ENCODE measurements around the gene NTN4.

The NTN4 gene

GRCh38 chr12:95790033-95790916, at the start of gene NTN4:
TSS of gene NTN4 (minus strand) at chr12:95790764. CDS start at chr12:95790309, 455 bp downstream.
- Histone ChIP-seq H3K9me3 (ENCODE audit: control insufficient read depth, low read depth, low read length) (no peaks in the 10 kb centered on the region), H3K27ac (ENCODE audit: low read length) (no peak within 1 kb of the TSS), H3K36me3 (ENCODE audit: control insufficient read depth, low read depth, low read length) (no peaks in the 10 kb centered on the region), H3K27me3 (ENCODE audit: control insufficient read depth, insufficient read depth, low read length) (peaks cover 74% of the 10 kb centered on the region), H3K4me1 (ENCODE audit: control insufficient read depth, low read depth, low read length) (peaks cover 6% of the 10 kb centered on the region), H3K9ac (ENCODE audit: low read length) (peak within 1 kb of the TSS; percentile 49), H3K4me3 (ENCODE audit: low read length) (peak within 1 kb of the TSS; percentile 84)

- Histone ChIP-seq H3K9me3 (ENCODE audit: control insufficient read depth, low read depth, low read length) (no peaks in the 10 kb centered on the region), H3K4me1 (ENCODE audit: control insufficient read depth, low read depth, low read length) (no peaks in the 10 kb centered on the region), H3K9ac (ENCODE audit: low read length) (no peak overlapping the region), H3K27me3 (ENCODE audit: control insufficient read depth, insufficient read depth, low read length) (no peaks in the 10 kb centered on the region), H3K4me3 (ENCODE audit: low read length) (no peak overlapping the region), H3K36me3 (ENCODE audit: control insufficient read depth, low read depth, low read length) (no peaks in the 10 kb centered on the region), H3K27ac (ENCODE audit: low read length) (no peak overlapping the region)
Observed at GRCh38 chr12:95838125-95838524, 47.6 kb upstream of the NTN4 start.

GRCh38 chr12:95837240-95838038, 46.9 kb upstream of the NTN4 start:
- H3K9ac ChIP-seq (ENCODE audit: low read length), result no peak overlapping the region
- no peak overlapping the region for H3K27ac ChIP-seq (ENCODE audit: low read length)
- H3K9me3 ChIP-seq (ENCODE audit: control insufficient read depth, low read depth, low read length), result no peaks in the 10 kb centered on the region
- no peaks in the 10 kb centered on the region for H3K27me3 ChIP-seq (ENCODE audit: control insufficient read depth, insufficient read depth, low read length)
- no peak overlapping the region for H3K4me3 ChIP-seq (ENCODE audit: low read length)
- no peaks in the 10 kb centered on the region for H3K4me1 ChIP-seq (ENCODE audit: control insufficient read depth, low read depth, low read length)
- H3K36me3 ChIP-seq (ENCODE audit: control insufficient read depth, low read depth, low read length), result no peaks in the 10 kb centered on the region

- no peaks in the 10 kb centered on the region for H3K4me1 ChIP-seq (ENCODE audit: control insufficient read depth, low read depth, low read length)
- H3K27me3 ChIP-seq (ENCODE audit: control insufficient read depth, insufficient read depth, low read length), result no peaks in the 10 kb centered on the region
- H3K9ac ChIP-seq (ENCODE audit: low read length), result no peak overlapping the region
- no peak overlapping the region for H3K4me3 ChIP-seq (ENCODE audit: low read length)
- no peaks in the 10 kb centered on the region for H3K36me3 ChIP-seq (ENCODE audit: control insufficient read depth, low read depth, low read length)
- H3K9me3 ChIP-seq (ENCODE audit: control insufficient read depth, low read depth, low read length), result no peaks in the 10 kb centered on the region
- H3K27ac ChIP-seq (ENCODE audit: low read length), result no peak overlapping the region
Observed at GRCh38 chr12:95836630-95837239, 46.2 kb upstream of the NTN4 start.

GRCh38 chr12:95836185-95836609, 45.6 kb upstream of the NTN4 start:
- H3K27me3 ChIP-seq (ENCODE audit: control insufficient read depth, insufficient read depth, low read length), result no peaks in the 10 kb centered on the region
- no peak overlapping the region for H3K27ac ChIP-seq (ENCODE audit: low read length)
- no peak overlapping the region for H3K4me3 ChIP-seq (ENCODE audit: low read length)
- H3K9me3 ChIP-seq (ENCODE audit: control insufficient read depth, low read depth, low read length), result no peaks in the 10 kb centered on the region
- H3K4me1 ChIP-seq (ENCODE audit: control insufficient read depth, low read depth, low read length), result no peaks in the 10 kb centered on the region
- no peaks in the 10 kb centered on the region for H3K36me3 ChIP-seq (ENCODE audit: control insufficient read depth, low read depth, low read length)
- H3K9ac ChIP-seq (ENCODE audit: low read length), result no peak overlapping the region

- no peaks in the 10 kb centered on the region for H3K27me3 ChIP-seq (ENCODE audit: control insufficient read depth, insufficient read depth, low read length)
- H3K9me3 ChIP-seq (ENCODE audit: control insufficient read depth, low read depth, low read length), result no peaks in the 10 kb centered on the region
Observed at GRCh38 chr12:95834572-95834971, 44.0 kb upstream of the NTN4 start.

GRCh38 chr12:95830335-95831089, 39.9 kb upstream of the NTN4 start:
- Histone ChIP-seq H3K9me3 (ENCODE audit: control insufficient read depth, low read depth, low read length) (no peaks in the 10 kb centered on the region), H3K4me3 (ENCODE audit: low read length) (no peak overlapping the region), H3K36me3 (ENCODE audit: control insufficient read depth, low read depth, low read length) (no peaks in the 10 kb centered on the region), H3K27me3 (ENCODE audit: control insufficient read depth, insufficient read depth, low read length) (no peaks in the 10 kb centered on the region), H3K4me1 (ENCODE audit: control insufficient read depth, low read depth, low read length) (peaks cover 12% of the 10 kb centered on the region), H3K27ac (ENCODE audit: low read length) (no peak overlapping the region), H3K9ac (ENCODE audit: low read length) (no peak overlapping the region)

More at GRCh38 chr12:95834572-95834971, 44.0 kb upstream of the NTN4 start:
- H3K9ac ChIP-seq (ENCODE audit: low read length), result no peak overlapping the region
- H3K36me3 ChIP-seq (ENCODE audit: control insufficient read depth, low read depth, low read length), result no peaks in the 10 kb centered on the region
- H3K4me3 ChIP-seq (ENCODE audit: low read length), result no peak overlapping the region
- no peaks in the 10 kb centered on the region for H3K4me1 ChIP-seq (ENCODE audit: control insufficient read depth, low read depth, low read length)
- no peak overlapping the region for H3K27ac ChIP-seq (ENCODE audit: low read length)

- Histone ChIP-seq H3K9ac (ENCODE audit: low read length) (no peak overlapping the region), H3K4me1 (ENCODE audit: control insufficient read depth, low read depth, low read length) (peaks cover 12% of the 10 kb centered on the region), H3K36me3 (ENCODE audit: control insufficient read depth, low read depth, low read length) (no peaks in the 10 kb centered on the region), H3K27me3 (ENCODE audit: control insufficient read depth, insufficient read depth, low read length) (no peaks in the 10 kb centered on the region), H3K9me3 (ENCODE audit: control insufficient read depth, low read depth, low read length) (no peaks in the 10 kb centered on the region), H3K27ac (ENCODE audit: low read length) (no peak overlapping the region), H3K4me3 (ENCODE audit: low read length) (no peak overlapping the region)
Observed at GRCh38 chr12:95829395-95829794, 38.8 kb upstream of the NTN4 start.

- Histone ChIP-seq H3K9me3 (ENCODE audit: control insufficient read depth, low read depth, low read length) (no peaks in the 10 kb centered on the region), H3K4me3 (ENCODE audit: low read length) (no peak overlapping the region)
Observed at GRCh38 chr12:95820096-95820703, 29.6 kb upstream of the NTN4 start.

GRCh38 chr12:95815632-95816212, 25.2 kb upstream of the NTN4 start:
- H3K27ac ChIP-seq (ENCODE audit: low read length), result no peak overlapping the region
- H3K27me3 ChIP-seq (ENCODE audit: control insufficient read depth, insufficient read depth, low read length), result no peaks in the 10 kb centered on the region
- no peak overlapping the region for H3K4me3 ChIP-seq (ENCODE audit: low read length)
- H3K9me3 ChIP-seq (ENCODE audit: control insufficient read depth, low read depth, low read length), result no peaks in the 10 kb centered on the region
- no peaks in the 10 kb centered on the region for H3K4me1 ChIP-seq (ENCODE audit: control insufficient read depth, low read depth, low read length)
- H3K36me3 ChIP-seq (ENCODE audit: control insufficient read depth, low read depth, low read length), result no peaks in the 10 kb centered on the region
- no peak overlapping the region for H3K9ac ChIP-seq (ENCODE audit: low read length)

More at GRCh38 chr12:95820096-95820703, 29.6 kb upstream of the NTN4 start:
- Histone ChIP-seq H3K27ac (ENCODE audit: low read length) (no peak overlapping the region), H3K27me3 (ENCODE audit: control insufficient read depth, insufficient read depth, low read length) (no peaks in the 10 kb centered on the region), H3K9ac (ENCODE audit: low read length) (no peak overlapping the region), H3K36me3 (ENCODE audit: control insufficient read depth, low read depth, low read length) (no peaks in the 10 kb centered on the region), H3K4me1 (ENCODE audit: control insufficient read depth, low read depth, low read length) (no peaks in the 10 kb centered on the region)
